NB4 (cell line): Measurements from ENCODE around the gene NRXN3.

ENCODE experiments used
- CTCF ChIP-seq: IDR thresholded peaks from one replicate; pipeline ENCODE4 v1.5.1; 2012; ENCODE audit warnings: low read depth, low read length
- MAX ChIP-seq: IDR thresholded peaks from 2 replicates; pipeline ENCODE4 v1.6.1; 2011; ENCODE audit warnings: low read depth, low read length
- MYC ChIP-seq: IDR thresholded peaks from 2 replicates; pipeline ENCODE4 v1.6.1; 2011; ENCODE audit warnings: low read depth, low read length
- POLR2A ChIP-seq: IDR thresholded peaks from 2 replicates; pipeline ENCODE4 v1.6.1; 2011; ENCODE audit warnings: mild to moderate bottlenecking; ENCODE audit not compliant: insufficient read length; ENCODE audit errors: extremely low read depth

- TF ChIP-seq CTCF (no peak), MYC (no peak), MAX (no peak), POLR2A (no peak)
Observed at GRCh38 chr14:79167957-79168356, 997.8 kb downstream of the NRXN3 start.
